HG03439 (cell line): Measurements from ENCODE around the gene CYRIA.

ENCODE experiments used
- ATAC-seq: cut with Tn5 transposase; IDR thresholded peaks from one replicate; pipeline ENCODE4 v1.9.1; 2021; ENCODE audit warnings: mild to moderate bottlenecking, moderate library complexity; ENCODE audit not compliant: unreplicated experiment

Gene CYRIA

DNA sequence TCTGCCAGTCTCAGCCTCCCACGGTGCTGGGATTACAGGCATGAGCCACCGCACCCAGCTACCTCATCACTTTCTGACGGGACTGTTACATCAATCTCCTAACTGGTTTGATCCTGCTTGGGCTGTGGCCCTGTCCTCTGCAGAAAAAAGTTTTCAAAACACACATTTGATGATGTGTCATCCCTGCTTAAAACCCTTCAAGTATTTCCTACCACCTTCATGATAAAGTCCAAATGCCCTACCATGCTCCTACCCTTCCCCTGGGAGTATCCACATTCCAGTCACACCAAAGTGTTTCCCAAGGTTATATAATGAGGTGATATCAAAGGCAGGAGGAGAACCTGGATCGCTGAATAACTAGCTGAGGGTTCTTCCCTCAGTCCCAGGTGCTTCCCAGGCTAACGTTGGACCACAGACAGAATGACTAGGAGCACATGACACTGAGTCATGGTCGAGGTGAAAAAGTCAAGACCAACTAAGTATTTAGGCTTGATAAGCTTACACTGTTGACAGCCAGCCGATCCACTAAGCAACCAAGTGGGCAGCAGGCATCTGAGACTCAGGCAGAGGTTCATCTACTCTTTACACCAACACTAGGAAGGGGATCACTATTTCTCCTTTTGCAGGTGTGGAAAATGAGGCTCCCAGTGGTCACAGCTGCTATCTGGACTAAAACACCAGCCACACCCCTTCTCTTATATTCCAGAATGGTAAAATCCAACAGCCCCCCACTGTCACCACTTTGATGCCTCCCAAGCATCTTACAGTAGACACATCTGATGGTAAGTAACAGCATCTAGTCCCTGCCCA is 31.8 kb downstream of the CYRIA start:
- ATAC-seq, result no peak

DNA sequence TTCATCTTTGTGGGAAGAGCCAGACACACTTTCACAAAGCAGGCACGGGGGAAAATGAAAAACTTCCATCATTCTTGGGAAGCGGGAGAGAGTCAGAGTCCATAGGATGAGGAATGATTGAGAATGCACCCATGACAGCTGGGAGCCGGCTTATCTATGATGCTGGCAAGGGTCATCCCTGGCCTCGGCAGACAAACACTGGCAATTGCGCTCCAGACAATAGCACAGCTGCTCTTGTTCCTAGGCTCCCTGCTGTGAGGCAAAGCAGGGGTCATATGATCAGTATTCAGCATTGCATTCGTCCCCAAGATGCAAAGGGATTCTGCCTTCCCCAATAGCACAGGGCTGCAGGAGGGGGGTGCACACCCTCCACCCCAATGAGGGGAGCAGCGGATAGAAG is 33.0 kb downstream of the CYRIA start:
- ATAC-seq, result no peak

DNA sequence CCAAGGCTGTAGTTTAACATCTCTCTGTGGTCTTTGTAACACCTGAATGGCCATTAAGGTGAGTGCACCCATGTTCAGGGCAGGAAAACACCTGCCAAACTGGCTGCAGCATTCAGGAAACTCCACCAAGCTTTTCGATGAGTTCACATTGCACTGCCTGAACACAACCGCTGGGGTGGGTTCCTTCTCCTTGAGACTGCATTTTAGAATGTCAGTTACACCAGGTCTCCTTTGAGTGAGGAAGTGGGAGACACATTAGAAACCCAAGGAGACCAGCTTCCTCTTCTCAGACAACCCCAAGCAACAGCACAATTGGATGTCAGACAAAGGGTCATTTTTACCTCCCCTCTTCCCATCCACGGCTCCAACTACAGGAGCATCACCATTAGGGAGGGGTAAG is 35.2 kb downstream of the CYRIA start:
- no peak for ATAC-seq

DNA sequence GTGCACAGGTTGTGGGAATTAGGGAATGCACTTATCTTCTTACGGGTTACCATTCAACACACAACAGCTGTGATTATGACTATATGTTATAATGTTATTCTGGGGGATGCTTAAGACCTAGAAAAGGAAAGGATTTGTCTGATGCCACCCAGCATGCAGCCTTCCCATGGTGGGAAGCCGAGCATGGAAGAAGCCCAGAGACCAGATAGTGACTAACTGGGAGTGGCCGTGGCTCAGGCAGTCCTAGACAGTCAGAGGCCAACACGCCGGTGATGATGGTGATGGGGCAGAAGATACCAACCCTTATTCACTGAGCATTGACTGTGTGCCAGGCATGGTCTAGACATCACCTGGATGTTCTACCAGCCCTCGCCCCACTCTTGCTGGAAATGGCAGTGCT is 35.9 kb downstream of the CYRIA start:
- no peak for ATAC-seq

DNA sequence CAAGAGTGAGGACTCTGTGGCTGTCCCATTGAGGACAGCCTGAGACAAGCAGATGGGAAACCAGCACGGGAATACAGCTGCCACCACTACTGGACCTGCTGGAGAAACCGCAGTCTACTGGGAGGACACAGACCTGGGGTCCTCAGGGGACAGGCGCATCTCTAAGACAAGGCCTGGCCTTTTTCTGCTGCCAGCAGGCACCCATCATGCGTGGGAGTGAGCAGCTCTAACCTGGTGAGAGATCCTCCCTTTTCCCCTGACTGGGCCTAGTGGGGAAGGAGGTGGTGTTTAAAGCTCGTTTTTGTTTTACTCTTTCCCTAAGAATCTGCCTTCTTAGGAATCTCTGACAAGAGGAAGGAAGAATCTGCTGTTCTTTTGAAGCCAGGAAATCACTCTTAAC is 36.6 kb downstream of the CYRIA start:
- ATAC-seq, result no peak

DNA sequence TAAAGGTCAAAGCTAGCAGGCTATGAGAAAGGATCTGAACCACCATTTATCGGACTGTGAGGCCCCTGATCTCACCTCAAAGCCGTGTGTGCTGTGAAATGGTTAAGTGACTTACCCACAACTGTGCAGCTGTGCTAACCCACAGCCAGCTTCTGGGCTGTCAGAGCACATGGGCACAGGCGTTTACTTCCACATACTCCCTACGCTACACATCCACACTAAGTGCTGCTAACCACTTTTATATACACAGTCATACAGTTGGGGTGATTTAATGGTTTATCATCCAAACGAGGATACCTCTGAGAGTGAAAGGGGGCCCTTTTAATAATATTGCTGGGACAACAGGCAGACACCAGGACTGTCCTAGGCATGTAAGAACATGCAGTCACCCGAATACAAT is 37.3 kb downstream of the CYRIA start:
- ATAC-seq, result no peak

DNA sequence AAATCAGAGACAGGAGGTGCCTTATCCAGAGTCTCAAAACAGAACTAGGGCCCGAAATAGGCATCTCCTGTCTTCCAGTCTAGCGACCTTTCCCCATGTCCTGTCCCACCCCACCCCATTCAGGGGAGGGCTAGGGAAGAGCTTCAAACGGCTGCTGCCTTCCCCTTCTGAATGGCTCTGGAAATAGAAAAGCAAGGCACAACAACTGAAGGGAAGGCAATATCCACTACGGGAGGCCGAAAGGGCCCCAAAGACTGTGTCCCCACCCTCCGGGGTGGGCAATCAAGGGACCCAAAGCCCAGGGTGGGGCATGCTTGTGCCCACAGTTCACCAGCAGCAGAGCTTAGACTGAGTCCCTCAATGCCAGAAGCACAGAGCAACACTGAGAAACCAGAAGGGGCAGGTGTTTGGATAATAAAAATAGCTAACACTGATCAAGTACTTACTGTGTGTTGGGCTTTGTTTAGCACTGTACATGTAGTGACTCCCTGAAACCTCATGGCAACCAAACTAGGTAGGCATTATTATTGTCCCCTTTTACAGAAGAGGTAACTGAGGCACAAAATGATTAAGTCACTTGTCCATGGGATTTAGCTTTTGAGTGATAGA is 38.5 kb downstream of the CYRIA start:
- no peak for ATAC-seq

DNA sequence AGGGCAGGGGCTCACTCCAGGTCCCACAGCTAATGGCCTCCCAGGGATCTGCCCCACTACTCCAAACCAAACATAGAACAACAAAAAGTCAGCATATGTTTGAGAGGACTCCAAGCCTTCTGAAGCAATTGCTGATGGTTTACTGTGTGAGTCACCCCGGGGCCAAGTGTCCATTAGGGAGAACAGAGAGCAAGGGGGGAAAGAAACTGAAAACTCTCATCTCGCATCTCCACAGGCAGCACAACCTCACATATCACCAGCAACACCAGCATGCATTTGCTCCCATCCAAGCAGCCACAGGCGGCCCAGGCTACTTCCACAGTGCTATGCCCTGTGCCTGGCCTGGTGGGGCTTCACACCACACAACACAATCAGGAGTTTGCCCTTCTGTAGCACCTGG is 39.1 kb downstream of the CYRIA start:
- ATAC-seq, result peak; percentile 18

DNA sequence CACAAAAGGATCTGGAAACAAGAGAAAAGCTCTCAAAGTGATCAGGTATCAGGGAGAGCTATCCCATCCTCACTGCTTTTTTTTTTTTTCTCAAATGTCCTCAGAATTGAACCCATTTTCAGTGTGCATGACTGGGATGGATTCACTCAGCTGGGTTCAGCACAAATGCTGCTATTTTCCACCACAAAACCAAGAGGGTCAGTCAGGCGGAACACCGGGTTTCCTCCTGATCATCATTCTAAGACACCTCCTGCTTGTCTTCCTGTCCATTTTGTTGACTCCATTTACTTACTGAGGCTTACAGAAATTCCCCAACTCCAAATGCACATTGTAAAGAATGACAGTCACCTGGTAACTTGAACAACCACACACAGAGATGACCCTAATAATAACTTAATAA is 39.9 kb downstream of the CYRIA start:
- ATAC-seq, result peak; percentile 45

DNA sequence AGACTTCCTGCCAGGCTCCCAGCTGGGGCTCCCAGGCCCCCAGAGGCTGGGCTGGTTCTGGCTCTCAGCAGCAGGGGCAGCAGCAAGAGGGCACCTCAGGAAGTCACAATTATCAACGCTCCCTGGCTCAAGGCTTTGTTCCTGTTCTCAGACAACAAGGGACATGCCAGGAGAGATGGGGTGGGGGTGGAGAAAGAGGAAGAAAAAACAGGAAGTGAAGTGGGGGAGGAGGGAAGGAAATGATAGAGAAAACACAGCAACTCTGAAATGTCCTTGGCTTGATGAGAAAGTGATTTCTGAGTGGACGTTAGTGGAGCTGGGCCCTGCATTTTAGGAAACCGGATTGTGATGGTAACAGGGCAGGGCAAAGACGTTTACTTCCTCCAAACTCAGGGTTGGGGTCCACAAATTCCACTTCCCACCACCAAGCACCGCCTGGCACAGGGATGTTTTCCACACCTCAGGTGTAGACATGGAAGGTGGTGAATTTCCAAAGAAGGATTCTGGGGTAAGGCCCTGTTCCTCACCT is 40.4 kb downstream of the CYRIA start:
- peak; percentile 16 for ATAC-seq

DNA sequence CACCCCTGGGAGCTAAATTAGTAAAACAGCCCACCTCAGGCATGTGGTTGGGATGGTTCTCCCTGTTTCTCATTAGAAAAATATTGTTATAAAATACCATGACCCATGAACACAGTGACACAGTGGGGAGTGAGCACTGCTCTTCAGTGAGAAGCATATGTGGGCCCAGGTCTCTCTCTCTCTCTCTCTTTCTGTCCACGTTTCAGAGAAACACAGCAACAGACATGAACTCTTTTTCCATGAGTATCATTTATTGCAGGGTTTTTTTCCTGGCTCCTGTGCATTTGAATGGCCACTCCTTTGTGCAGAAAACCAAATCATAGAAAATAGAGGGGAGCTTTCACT is 41.2 kb downstream of the CYRIA start:
- no peak for ATAC-seq

DNA sequence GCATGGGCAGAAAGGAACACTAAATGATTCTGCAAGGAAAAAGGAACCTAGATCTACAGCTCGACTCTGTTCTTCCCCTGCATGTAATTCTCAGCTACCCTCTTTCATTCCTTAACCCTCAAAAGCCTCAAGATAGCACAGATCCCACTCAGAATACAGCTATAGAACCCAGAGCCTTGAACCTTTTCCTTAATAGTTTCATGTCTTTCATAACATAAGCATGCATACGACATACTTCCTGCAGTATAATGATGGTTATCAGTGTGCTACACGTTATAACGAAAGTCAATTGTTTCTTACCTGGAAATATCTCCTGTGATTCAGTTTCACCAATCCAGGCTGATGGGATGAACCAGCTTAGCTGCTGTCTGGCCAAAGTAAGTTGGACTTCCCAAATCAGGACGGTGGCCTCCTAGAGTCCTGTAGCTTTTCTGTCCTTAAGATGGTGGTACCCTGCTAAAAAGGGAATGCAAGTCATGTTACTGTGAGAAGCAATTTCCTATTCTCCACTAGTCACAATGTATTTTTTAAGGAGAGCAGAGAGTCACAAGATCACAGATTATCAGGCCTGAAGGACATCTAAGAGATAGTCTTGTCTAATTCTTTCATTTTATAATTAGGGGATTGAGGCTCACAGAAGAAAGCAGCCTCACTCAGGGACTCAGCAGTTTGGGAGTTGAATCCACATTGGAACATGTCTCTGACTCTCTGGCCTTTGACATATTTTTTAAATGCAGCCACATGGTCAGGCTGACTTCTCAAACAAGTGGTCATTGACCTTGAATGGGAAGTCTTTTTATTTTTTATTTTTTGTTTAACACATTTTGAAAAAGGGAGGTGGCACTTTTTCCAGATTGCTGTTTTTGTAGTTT is 41.8 kb downstream of the CYRIA start:
- no peak for ATAC-seq

DNA sequence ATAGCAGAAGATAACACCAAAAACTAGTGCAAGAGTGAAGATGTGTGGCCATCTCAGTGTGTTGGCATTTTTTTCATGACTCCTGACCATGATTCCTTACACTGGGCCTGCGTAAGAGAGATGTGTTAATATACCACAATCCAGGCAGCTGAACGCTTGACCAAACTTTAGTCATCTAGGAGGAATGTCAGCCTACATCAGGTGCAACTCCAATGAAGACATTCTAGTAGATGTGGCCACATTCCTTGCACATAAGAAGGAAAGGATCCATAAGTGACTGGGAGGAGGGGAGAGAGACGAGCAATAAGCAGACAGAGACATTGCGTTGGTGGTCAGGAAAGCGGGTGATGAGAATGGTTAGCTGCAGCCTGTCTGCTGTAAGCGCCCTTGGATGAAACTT is 42.6 kb downstream of the CYRIA start:
- no peak for ATAC-seq

DNA sequence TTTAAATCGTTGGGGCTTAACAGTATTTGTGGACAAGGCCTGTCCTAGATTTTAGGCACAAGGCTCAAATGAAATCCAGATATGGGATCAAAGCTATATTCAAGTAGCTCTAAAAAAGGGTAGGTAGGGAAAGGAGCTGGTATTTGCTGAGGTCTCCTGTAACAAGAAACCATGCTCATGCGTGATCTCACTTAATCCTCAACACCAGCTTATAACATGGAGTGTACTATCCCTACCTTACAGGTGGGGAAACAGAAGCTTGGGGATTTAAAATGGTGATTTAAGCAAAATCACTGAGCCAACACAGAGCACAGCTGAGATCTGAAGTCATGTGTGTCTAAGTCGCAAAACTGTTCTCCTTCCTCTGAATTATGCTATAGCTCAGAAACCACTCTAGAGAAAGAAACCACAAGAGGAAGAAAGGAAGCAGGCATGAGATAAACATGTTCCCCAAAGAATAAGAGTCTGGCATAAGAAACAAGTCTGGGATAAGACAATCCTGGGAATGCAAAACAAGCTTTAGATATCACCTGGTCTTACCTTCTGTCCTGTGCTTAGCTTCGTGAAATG is 43.1 kb downstream of the CYRIA start:
- ATAC-seq, result no peak

DNA sequence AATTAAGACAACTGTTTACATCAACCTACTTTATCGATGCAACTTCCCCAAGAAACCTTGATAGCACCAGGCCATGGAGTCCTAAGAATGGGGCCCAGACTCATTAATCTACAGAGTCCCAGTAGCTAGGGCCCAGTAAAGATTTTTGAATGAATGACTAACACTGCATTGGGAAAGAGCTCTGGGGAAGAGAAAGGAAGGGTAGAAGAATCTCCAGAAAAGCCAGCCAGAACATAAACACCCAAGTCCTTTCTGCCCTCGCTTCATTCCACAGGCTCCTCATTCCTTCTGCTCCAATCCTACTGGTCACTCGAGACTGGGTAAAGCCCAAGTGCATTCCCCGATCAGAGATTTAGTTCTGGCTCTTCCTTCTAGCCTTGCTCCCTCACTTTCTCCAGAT is 44.3 kb downstream of the CYRIA start:
- no peak for ATAC-seq

DNA sequence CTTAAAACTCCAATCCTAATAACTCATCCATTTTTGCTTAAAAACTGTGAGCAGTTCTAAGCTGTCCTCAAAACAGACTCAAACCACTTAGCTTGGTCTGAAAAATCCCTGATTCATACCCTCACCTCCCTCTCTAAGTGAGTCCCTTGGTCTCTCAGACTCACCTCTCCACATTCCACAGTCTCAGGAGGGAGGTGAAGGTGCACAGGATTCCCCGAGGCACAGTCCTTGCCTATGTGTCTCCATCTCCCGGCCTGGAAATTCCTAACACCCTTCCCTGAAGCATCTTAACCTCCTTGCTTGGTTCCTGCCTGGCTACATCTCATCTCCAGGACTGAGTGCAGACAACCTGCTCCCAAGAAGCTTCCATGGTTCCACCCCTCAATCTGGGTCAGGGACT is 45.0 kb downstream of the CYRIA start:
- no peak for ATAC-seq

DNA sequence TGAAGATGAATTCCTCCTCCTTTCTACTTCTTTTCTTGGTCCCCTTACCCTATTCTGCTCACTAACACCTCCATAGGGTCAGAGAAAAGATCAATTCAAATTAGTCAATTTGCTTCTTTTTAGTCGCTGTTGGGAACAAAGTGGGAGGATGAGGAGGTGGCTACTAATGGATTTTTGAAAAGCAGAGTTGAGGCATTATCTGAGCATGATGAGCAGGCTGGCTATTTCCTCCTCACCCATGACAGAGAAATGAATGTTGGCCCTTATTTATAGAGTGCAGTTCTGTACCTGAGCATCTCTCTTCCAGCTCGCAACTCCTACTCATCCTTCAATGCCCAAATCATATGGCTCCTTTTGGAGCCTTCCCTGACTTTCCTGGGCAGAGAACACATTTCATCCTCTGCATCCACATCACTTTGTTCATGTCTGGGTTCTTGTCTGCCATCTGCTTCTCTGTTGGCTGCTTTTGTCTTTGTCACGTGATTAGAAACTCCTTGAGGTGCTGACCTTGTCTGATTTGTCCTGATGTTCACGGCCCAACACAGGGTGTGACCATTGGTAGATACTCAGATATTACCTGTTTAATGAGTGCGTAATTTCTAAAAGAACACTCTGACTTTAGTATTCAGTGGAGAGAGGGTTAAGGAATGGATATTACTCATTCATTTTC is 45.9 kb downstream of the CYRIA start:
- no peak for ATAC-seq

DNA sequence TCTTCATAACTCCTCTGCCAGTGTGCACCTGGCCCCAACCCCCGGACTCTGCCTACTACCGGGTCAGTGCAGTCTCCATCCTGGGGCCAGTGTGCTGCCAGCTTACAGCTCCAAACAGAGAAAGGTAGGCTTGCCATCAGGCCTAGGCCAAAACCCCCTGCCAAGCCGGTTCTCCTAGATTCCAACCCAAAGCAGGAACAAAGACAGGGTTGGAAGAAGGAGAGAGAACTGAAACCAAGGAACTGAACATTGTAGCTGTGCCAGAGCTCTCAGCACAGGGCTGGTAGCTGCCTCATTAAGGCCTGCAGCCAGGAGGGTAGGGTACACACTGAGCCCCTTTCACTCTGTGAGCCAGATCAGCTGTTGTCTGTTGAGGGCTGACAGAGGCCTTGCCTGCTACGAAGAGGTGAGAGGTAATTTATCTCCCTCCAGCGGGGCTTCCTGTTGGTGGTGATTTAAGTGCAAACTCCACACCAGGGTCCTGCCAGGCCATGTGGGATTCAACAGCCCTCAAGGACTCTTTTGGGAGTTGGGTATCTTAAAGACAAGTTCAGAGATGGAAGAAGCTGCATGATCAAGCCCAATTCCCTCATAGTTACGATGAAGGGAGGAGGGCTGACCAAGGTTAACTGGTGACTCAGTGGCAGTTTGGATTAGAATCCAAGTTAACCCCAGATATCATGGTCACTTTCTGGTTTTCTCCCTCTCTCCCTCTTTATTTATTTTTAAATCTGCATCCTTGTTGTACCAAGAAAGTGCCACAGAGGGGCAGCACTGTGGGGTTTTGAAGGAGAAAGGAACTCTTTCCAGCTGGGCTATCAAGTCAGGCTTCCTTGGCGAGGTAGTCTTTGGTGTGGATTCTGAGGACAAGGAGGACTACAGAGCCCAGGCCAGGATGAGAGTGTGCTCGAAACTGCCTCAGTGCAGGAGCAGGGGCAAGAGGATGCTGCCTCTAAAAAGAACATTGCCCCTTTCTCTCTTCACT is 48.1 kb downstream of the CYRIA start:
- ATAC-seq, result no peak
